GM12878 (cell line): ENCODE results near the gene PTCRA. TPM values are rescaled to one million over a fixed set of nuclear protein-coding genes. Genes with fewer than 3 reads are reported as not detected.
"Not testable (repeated sequence)": the region's sequence is repeated elsewhere in the genome, so short reads cannot be mapped to it uniquely, and the experiment has no call there.

ENCODE experiments used
- ATAC-seq: fragments of 200-7000 bp; cut with Tn5 transposase; 3 replicates; pipeline ENCODE4 v1.9.1; 2020; ENCODE audit warnings: mild to moderate bottlenecking, moderate library complexity
- BruUV-seq: library from RNA; stranded (reverse); fragments of 400-500 nt; replicated peaks from 2 replicates; lab custom pipeline; 2021; lab: Mats Ljungman, UMichigan
- CTCF ChIA-PET: fragments of 300-600 bp; sonication (Branson Sonifier 250); formaldehyde crosslinking; extraction: SDS; loops from one replicate; lab custom pipeline; 2021; ENCODE audit warnings: inconsistent platforms; lab: Yijun Ruan, JAX
- POLR2A ChIA-PET: fragments of 350-600 bp; formaldehyde crosslinking; extraction: SDS; loops from one replicate; lab custom pipeline; 2021; ENCODE audit warnings: inconsistent platforms; lab: Charles Lee
- RAD21 ChIA-PET: fragments of 300-600 bp; sonication (Branson Sonifier 250); formaldehyde crosslinking; loops from one replicate; lab custom pipeline; 2023; ENCODE audit warnings: antibody characterized with exemption; ENCODE audit not compliant: unreplicated experiment; lab: Charles Lee
- SMC1A ChIA-PET: fragments of 300-600 bp; sonication (Branson Sonifier 250); formaldehyde crosslinking; loops from one replicate; lab custom pipeline; 2023; ENCODE audit not compliant: unreplicated experiment, uncharacterized antibody; lab: Charles Lee
- DNase-seq: peaks from one replicate; pipeline ENCODE4 v3.0.0-alpha.2; 2011; ENCODE audit warnings: low read depth, low spot score
- FAIRE-seq: peaks from 3 replicates; lab custom pipeline; 2011; peaks lifted over from hg19 to GRCh38; lab: Jason Lieb, UNC
- H2AFZ ChIP-seq: 2 replicates; pipeline ENCODE4 v1.6.0; 2011; ENCODE audit warnings: low read depth, low read length, control low read depth; ENCODE audit not compliant: control insufficient read depth
- H3K27ac ChIP-seq: 2 replicates; pipeline ENCODE4 v1.5.1; 2011; ENCODE audit warnings: control low read depth; ENCODE audit not compliant: control insufficient read depth, insufficient read depth
- H3K27me3 ChIP-seq, 2 experiments: replicated peaks in 1 of 2; 2 replicates each; pipeline versions ENCODE4 v1.6.0 to v1.6.1; 2011; ENCODE audit warnings: low read length in 1 of 2; ENCODE audit not compliant: control insufficient read depth in 2 of 2, insufficient read depth in 2 of 2
- H3K36me3 ChIP-seq, 2 experiments: 2 replicates each; pipeline ENCODE4 v1.5.1; 2011; ENCODE audit warnings: low read length in 1 of 2; ENCODE audit not compliant: control insufficient read depth in 2 of 2, insufficient read depth in 2 of 2
- H3K4me1 ChIP-seq: 2 replicates; pipeline ENCODE4 v1.6.1; 2011; ENCODE audit warnings: mild to moderate bottlenecking, low read length, moderate library complexity, mixed read lengths; ENCODE audit not compliant: control insufficient read depth, insufficient read depth
- H3K4me2 ChIP-seq: 2 replicates; pipeline ENCODE4 v1.6.0; 2011; ENCODE audit warnings: control low read depth; ENCODE audit not compliant: control insufficient read depth, insufficient read depth
- H3K4me3 ChIP-seq: fragments of 200-600 bp; sonication (generic); 2 replicates; pipeline ENCODE4 v1.5.1; 2016
- H3K79me2 ChIP-seq: 2 replicates; pipeline ENCODE4 v1.6.0; 2011; ENCODE audit warnings: low read length; ENCODE audit not compliant: control insufficient read depth, insufficient read depth
- H3K9ac ChIP-seq: 2 replicates; pipeline ENCODE4 v1.8.0; 2011; ENCODE audit warnings: low read length, control low read depth, mixed read lengths; ENCODE audit not compliant: control insufficient read depth, insufficient read depth
- H3K9me3 ChIP-seq: replicated peaks from 3 replicates; pipeline ENCODE4 v1.5.1; 2011; ENCODE audit warnings: mild to moderate bottlenecking, low read length; ENCODE audit not compliant: control insufficient read depth, insufficient read depth
- H4K20me1 ChIP-seq: 2 replicates; pipeline ENCODE4 v1.6.0; 2011; ENCODE audit not compliant: control insufficient read depth, insufficient read depth
- YBX1 ChIP-seq: fragments of 450-650 bp; IDR thresholded peaks from 2 replicates; pipeline ENCODE4 v1.6.1; 2016; ENCODE audit warnings: antibody characterized with exemption
- ZNF274 ChIP-seq: IDR thresholded peaks from one replicate; pipeline ENCODE4 v1.8.0; 2011; ENCODE audit not compliant: insufficient read length, insufficient read depth
- WGBS: methylation state at CpG from one replicate; pipeline ENCODE4 v1.1.6; 2016; ENCODE audit warnings: low lambda C conversion rate; ENCODE audit not compliant: insufficient replicate concordance, insufficient coverage; ENCODE audit errors: missing lambda C conversion rate; 5-methylcytosine and 5-hydroxymethylcytosine counted together
- in situ Hi-C: fragments of 300-500 bp; cut with MboI; formaldehyde crosslinking; loops from 9 replicates; pipeline ENCODE4 v1.14.3; 2018; ENCODE audit warnings: mixed read lengths
- intact Hi-C: fragments of 100-400 bp; cut with micrococcal nuclease; formaldehyde crosslinking; loops from one replicate; pipeline ENCODE4 v1.14.2; 2022; ENCODE audit not compliant: unreplicated experiment
- polyA plus RNA-seq, 11 experiments: library from polyadenylated mRNA; depleted of rRNA in 4 of 11; unstranded in 6 of 11; stranded (reverse) in 5 of 11; fragments of >200 nt; fragmentation: Nextera tagmentation in 4 of 11; fragmentation: Illumina TruSeq in 1 of 11; extraction: Ambion mirVana in 4 of 11; extraction: Trizol in 1 of 11; gene quantifications; 1 replicate in 1 of 11; 2 replicates in 10 of 11; pipeline versions ENCODE4 v1.2.1 to v1.2.3, GENCODE V29; 2011 to 2016; ENCODE audit warnings: inconsistent platforms in 2 of 11, missing spikeins in 2 of 11, low read depth in 1 of 11
- total RNA-seq, 4 experiments: library from RNA; depleted of rRNA in 3 of 4; stranded (reverse); fragments of >200 nt in 3 of 4; fragmentation: Illumina TruSeq in 1 of 4; extraction: Trizol in 1 of 4; gene quantifications; 2 replicates each; pipeline versions ENCODE4 v1.2.1 to v1.2.3, GENCODE V29; 2013 to 2021
- TF ChIP-seq, protein P1 (sequence below): fragments of 450-650 bp; IDR thresholded peaks from 2 replicates; pipeline ENCODE4 v1.6.1; 2016; ENCODE audit warnings: mild to moderate bottlenecking, moderate library complexity, borderline replicate concordance
- TF ChIP-seq, protein P2 (sequence below): IDR thresholded peaks from 2 replicates; pipeline ENCODE4 v1.6.1; 2011; ENCODE audit warnings: low read depth, low read length, improper control_type of control experiment, borderline replicate concordance
- TF ChIP-seq, protein P3 (sequence below): fragments of 450-650 bp; IDR thresholded peaks from 2 replicates; pipeline ENCODE4 v1.6.1; 2017; ENCODE audit warnings: mild to moderate bottlenecking, low read depth, inconsistent platforms; ENCODE audit not compliant: poor library complexity, severe bottlenecking
- TF ChIP-seq, protein P4 (sequence below): fragments of 450-650 bp; formaldehyde crosslinking; IDR thresholded peaks from 2 replicates; pipeline ENCODE4 v1.4.0; 2022; ENCODE audit warnings: mild to moderate bottlenecking, moderate library complexity

Gene PTCRA
- total and polyA plus RNA-seq, 10 of the 15 experiments (the other 5 are each of a cell fraction or from before 2014, with no cell fraction given): 0.10 to 1.1 (median 0.19) TPM; not detected in 4

DNA sequence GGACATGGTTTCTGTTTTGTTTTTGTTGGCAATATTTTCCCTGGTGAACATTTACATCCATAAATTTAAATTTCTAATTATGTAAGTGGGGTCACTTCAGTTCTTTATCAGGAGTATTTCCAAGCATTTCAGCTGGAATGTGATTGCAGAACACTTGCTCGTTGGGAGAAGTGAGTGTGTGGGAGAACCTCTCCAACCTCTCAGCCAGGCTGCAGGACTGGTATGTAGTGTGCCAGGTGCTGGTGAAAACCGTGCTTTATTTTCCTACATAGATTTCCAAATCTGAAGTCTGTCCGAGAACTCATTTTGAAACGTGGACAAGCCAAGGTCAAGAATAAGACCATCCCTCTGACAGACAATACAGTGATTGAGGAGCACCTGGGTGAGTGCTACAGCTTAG lies 30.2 kb upstream of the PTCRA start (continued):
- TF ChIP-seq, protein P1, sequence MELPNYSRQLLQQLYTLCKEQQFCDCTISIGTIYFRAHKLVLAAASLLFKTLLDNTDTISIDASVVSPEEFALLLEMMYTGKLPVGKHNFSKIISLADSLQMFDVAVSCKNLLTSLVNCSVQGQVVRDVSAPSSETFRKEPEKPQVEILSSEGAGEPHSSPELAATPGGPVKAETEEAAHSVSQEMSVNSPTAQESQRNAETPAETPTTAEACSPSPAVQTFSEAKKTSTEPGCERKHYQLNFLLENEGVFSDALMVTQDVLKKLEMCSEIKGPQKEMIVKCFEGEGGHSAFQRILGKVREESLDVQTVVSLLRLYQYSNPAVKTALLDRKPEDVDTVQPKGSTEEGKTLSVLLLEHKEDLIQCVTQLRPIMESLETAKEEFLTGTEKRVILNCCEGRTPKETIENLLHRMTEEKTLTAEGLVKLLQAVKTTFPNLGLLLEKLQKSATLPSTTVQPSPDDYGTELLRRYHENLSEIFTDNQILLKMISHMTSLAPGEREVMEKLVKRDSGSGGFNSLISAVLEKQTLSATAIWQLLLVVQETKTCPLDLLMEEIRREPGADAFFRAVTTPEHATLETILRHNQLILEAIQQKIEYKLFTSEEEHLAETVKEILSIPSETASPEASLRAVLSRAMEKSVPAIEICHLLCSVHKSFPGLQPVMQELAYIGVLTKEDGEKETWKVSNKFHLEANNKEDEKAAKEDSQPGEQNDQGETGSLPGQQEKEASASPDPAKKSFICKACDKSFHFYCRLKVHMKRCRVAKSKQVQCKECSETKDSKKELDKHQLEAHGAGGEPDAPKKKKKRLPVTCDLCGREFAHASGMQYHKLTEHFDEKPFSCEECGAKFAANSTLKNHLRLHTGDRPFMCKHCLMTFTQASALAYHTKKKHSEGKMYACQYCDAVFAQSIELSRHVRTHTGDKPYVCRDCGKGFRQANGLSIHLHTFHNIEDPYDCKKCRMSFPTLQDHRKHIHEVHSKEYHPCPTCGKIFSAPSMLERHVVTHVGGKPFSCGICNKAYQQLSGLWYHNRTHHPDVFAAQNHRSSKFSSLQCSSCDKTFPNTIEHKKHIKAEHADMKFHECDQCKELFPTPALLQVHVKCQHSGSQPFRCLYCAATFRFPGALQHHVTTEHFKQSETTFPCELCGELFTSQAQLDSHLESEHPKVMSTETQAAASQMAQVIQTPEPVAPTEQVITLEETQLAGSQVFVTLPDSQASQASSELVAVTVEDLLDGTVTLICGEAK: no peak
- no peak for TF ChIP-seq YBX1
- TF ChIP-seq, protein P2, sequence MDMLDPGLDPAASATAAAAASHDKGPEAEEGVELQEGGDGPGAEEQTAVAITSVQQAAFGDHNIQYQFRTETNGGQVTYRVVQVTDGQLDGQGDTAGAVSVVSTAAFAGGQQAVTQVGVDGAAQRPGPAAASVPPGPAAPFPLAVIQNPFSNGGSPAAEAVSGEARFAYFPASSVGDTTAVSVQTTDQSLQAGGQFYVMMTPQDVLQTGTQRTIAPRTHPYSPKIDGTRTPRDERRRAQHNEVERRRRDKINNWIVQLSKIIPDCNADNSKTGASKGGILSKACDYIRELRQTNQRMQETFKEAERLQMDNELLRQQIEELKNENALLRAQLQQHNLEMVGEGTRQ: no peak
- no peak for TF ChIP-seq ZNF274
- TF ChIP-seq, protein P3, sequence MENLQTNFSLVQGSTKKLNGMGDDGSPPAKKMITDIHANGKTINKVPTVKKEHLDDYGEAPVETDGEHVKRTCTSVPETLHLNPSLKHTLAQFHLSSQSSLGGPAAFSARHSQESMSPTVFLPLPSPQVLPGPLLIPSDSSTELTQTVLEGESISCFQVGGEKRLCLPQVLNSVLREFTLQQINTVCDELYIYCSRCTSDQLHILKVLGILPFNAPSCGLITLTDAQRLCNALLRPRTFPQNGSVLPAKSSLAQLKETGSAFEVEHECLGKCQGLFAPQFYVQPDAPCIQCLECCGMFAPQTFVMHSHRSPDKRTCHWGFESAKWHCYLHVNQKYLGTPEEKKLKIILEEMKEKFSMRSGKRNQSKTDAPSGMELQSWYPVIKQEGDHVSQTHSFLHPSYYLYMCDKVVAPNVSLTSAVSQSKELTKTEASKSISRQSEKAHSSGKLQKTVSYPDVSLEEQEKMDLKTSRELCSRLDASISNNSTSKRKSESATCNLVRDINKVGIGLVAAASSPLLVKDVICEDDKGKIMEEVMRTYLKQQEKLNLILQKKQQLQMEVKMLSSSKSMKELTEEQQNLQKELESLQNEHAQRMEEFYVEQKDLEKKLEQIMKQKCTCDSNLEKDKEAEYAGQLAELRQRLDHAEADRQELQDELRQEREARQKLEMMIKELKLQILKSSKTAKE: no peak
- TF ChIP-seq, protein P4, sequence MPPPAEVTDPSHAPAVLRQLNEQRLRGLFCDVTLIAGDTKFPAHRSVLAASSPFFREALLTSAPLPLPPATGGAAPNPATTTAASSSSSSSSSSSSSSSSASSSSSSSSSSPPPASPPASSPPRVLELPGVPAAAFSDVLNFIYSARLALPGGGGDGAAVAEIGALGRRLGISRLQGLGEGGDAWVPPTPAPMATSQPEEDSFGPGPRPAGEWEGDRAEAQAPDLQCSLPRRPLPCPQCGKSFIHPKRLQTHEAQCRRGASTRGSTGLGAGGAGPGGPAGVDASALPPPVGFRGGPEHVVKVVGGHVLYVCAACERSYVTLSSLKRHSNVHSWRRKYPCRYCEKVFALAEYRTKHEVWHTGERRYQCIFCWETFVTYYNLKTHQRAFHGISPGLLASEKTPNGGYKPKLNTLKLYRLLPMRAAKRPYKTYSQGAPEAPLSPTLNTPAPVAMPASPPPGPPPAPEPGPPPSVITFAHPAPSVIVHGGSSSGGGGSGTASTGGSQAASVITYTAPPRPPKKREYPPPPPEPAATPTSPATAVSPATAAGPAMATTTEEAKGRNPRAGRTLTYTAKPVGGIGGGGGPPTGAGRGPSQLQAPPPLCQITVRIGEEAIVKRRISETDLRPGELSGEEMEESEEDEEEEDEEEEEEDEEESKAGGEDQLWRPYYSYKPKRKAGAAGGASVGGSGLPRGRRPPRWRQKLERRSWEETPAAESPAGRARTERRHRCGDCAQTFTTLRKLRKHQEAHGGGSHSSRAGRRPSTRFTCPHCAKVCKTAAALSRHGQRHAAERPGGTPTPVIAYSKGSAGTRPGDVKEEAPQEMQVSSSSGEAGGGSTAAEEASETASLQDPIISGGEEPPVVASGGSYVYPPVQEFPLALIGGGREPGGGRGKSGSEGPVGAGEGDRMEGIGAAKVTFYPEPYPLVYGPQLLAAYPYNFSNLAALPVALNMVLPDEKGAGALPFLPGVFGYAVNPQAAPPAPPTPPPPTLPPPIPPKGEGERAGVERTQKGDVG (CRISPR knock-in tag): no peak

- CTCF ChIA-PET: interaction anchor here (1.0 kb wide), 1 partner anchor 227 kb away, joined by 4 read pairs; no protein-coding TSS in a partner anchor
- whole genome bisulfite sequencing: 100% methylated on average over 4 of the region's 4 CpGs
These were observed 27.7 kb upstream of the PTCRA start for GRCh38 chr6:42888201-42888600.

More at GRCh38 chr6:42888201-42888600, 27.7 kb upstream of the PTCRA start:
- H3K27ac ChIP-seq, H3K9ac ChIP-seq, FAIRE-seq, ATAC-seq, H3K27me3 ChIP-seq, H2AFZ ChIP-seq, intact Hi-C loops, POLR2A ChIA-PET, H3K4me2 ChIP-seq, DNase-seq, H3K9me3 ChIP-seq, BruUV-seq, in situ Hi-C loops, RAD21 ChIA-PET, H4K20me1 ChIP-seq, H3K4me1 ChIP-seq, H3K79me2 ChIP-seq, H3K4me3 ChIP-seq: not testable (repeated sequence)
- SMC1A ChIA-PET: interaction anchor here (0.6 kb wide), 1 partner anchor 98 kb away, joined by 5 read pairs; no protein-coding TSS in a partner anchor
- H3K36me3 ChIP-seq: peaks cover 18 to 19% of the 10 kb centered on the region in 2 experiments
